Stimulated activated memory B cell treated with anti-CD40 and anti-IgM and Interleukin-4, amounts not matched to agents 10 μg/mL and 1 μg/mL and 100 μg/mL, for 72 hours (primary cell): ENCODE data around the gene DOCK1.

Experiments used
- ATAC-seq: fragments of 150-1000 bp; cut with Tn5 transposase; 2 replicates; pipeline ENCODE4 v1.10.0; 2021
- H3K27ac Mint-ChIP-seq: one replicate; pipeline ENCODE4 v1.8.0; 2022; ENCODE audit warnings: mild to moderate bottlenecking, mixed read lengths
- H3K27me3 Mint-ChIP-seq: one replicate; pipeline ENCODE4 v1.8.0; 2022; ENCODE audit warnings: mixed read lengths
- H3K36me3 Mint-ChIP-seq: one replicate; pipeline ENCODE4 v1.8.0; 2022; ENCODE audit warnings: mixed read lengths
- H3K4me1 Mint-ChIP-seq: one replicate; pipeline ENCODE4 v1.8.0; 2022; ENCODE audit warnings: mixed read lengths
- H3K4me3 Mint-ChIP-seq: one replicate; pipeline ENCODE4 v1.8.0; 2022; ENCODE audit warnings: mild to moderate bottlenecking, moderate library complexity, mixed read lengths
- H3K9me3 Mint-ChIP-seq: one replicate; pipeline ENCODE4 v1.8.0; 2022; ENCODE audit warnings: mixed read lengths

The DOCK1 gene

GRCh38 chr10:127067542-127068194 lies 162.4 kb downstream of the DOCK1 start:
- Mint-ChIP-seq H3K9me3 (peaks cover 2% of the 10 kb centered on the region), H3K27me3 (no peaks in the 10 kb centered on the region), H3K4me1 (no peaks in the 10 kb centered on the region), H3K36me3 (no peaks in the 10 kb centered on the region), H3K4me3 (no peak overlapping the region), H3K27ac (no peak overlapping the region)
- no peak for ATAC-seq

- no peak overlapping the region for H3K27ac Mint-ChIP-seq
- no peaks in the 10 kb centered on the region for H3K4me1 Mint-ChIP-seq
- no peak overlapping the region for H3K4me3 Mint-ChIP-seq
- H3K27me3 Mint-ChIP-seq, result no peaks in the 10 kb centered on the region
- no peaks in the 10 kb centered on the region for H3K9me3 Mint-ChIP-seq
- ATAC-seq, result no peak
- H3K36me3 Mint-ChIP-seq, result no peaks in the 10 kb centered on the region
Measured at GRCh38 chr10:127068485-127068884, 163.3 kb downstream of the DOCK1 start.

GRCh38 chr10:127069436-127069835 lies 164.2 kb downstream of the DOCK1 start:
- Mint-ChIP-seq H3K27me3 (no peaks in the 10 kb centered on the region), H3K36me3 (no peaks in the 10 kb centered on the region), H3K4me3 (no peak overlapping the region), H3K4me1 (no peaks in the 10 kb centered on the region), H3K9me3 (no peaks in the 10 kb centered on the region), H3K27ac (no peak overlapping the region)
- ATAC-seq, result no peak

- no peaks in the 10 kb centered on the region for H3K36me3 Mint-ChIP-seq
Measured at GRCh38 chr10:127071126-127071525, 165.9 kb downstream of the DOCK1 start.

GRCh38 chr10:127073666-127074065 lies 168.4 kb downstream of the DOCK1 start:
- no peak for ATAC-seq
- no peaks in the 10 kb centered on the region for H3K36me3 Mint-ChIP-seq
- H3K4me1 Mint-ChIP-seq, result no peaks in the 10 kb centered on the region
- H3K4me3 Mint-ChIP-seq, result no peak overlapping the region
- H3K27me3 Mint-ChIP-seq, result no peaks in the 10 kb centered on the region
- H3K27ac Mint-ChIP-seq, result no peak overlapping the region
- no peaks in the 10 kb centered on the region for H3K9me3 Mint-ChIP-seq

More at GRCh38 chr10:127071126-127071525, 165.9 kb downstream of the DOCK1 start:
- Mint-ChIP-seq H3K4me1 (no peaks in the 10 kb centered on the region), H3K9me3 (no peaks in the 10 kb centered on the region), H3K27me3 (no peaks in the 10 kb centered on the region), H3K4me3 (no peak overlapping the region), H3K27ac (no peak overlapping the region)
- ATAC-seq, result no peak

GRCh38 chr10:127079392-127079791 lies 174.2 kb downstream of the DOCK1 start:
- H3K27ac Mint-ChIP-seq, result no peak overlapping the region
- no peak overlapping the region for H3K4me3 Mint-ChIP-seq
- H3K36me3 Mint-ChIP-seq, result no peaks in the 10 kb centered on the region
- no peaks in the 10 kb centered on the region for H3K27me3 Mint-ChIP-seq
- ATAC-seq, result no peak
- H3K4me1 Mint-ChIP-seq, result no peaks in the 10 kb centered on the region
- peaks cover 3% of the 10 kb centered on the region for H3K9me3 Mint-ChIP-seq

GRCh38 chr10:127080317-127080716 lies 175.1 kb downstream of the DOCK1 start:
- no peak overlapping the region for H3K27ac Mint-ChIP-seq
- ATAC-seq, result no peak
- H3K4me1 Mint-ChIP-seq, result no peaks in the 10 kb centered on the region

GRCh38 chr10:127081851-127082345 lies 176.7 kb downstream of the DOCK1 start:
- Mint-ChIP-seq H3K27me3 (no peaks in the 10 kb centered on the region), H3K9me3 (peaks cover 3% of the 10 kb centered on the region), H3K36me3 (no peaks in the 10 kb centered on the region), H3K4me1 (no peaks in the 10 kb centered on the region), H3K27ac (no peak overlapping the region), H3K4me3 (no peak overlapping the region)
- ATAC-seq, result no peak

More at GRCh38 chr10:127080317-127080716, 175.1 kb downstream of the DOCK1 start:
- H3K27me3 Mint-ChIP-seq, result no peaks in the 10 kb centered on the region
- peaks cover 3% of the 10 kb centered on the region for H3K9me3 Mint-ChIP-seq
- no peaks in the 10 kb centered on the region for H3K36me3 Mint-ChIP-seq
- no peak overlapping the region for H3K4me3 Mint-ChIP-seq

- no peak overlapping the region for H3K27ac Mint-ChIP-seq
- H3K4me3 Mint-ChIP-seq, result no peak overlapping the region
- ATAC-seq, result no peak
- H3K4me1 Mint-ChIP-seq, result no peaks in the 10 kb centered on the region
- H3K9me3 Mint-ChIP-seq, result peaks cover 3% of the 10 kb centered on the region
- H3K27me3 Mint-ChIP-seq, result no peaks in the 10 kb centered on the region
- no peaks in the 10 kb centered on the region for H3K36me3 Mint-ChIP-seq
Measured at GRCh38 chr10:127082651-127083050, 177.4 kb downstream of the DOCK1 start.

GRCh38 chr10:127085957-127086356 lies 180.7 kb downstream of the DOCK1 start:
- Mint-ChIP-seq H3K36me3 (no peaks in the 10 kb centered on the region), H3K9me3 (peaks cover 8% of the 10 kb centered on the region), H3K4me1 (no peaks in the 10 kb centered on the region), H3K4me3 (no peak overlapping the region), H3K27me3 (no peaks in the 10 kb centered on the region), H3K27ac (no peak overlapping the region)
- no peak for ATAC-seq

GRCh38 chr10:127088908-127089307 lies 183.7 kb downstream of the DOCK1 start:
- peak; percentile 42 for ATAC-seq
- no peak overlapping the region for H3K27ac Mint-ChIP-seq
- peaks cover 5% of the 10 kb centered on the region for H3K9me3 Mint-ChIP-seq
- H3K4me3 Mint-ChIP-seq, result no peak overlapping the region
- no peaks in the 10 kb centered on the region for H3K27me3 Mint-ChIP-seq
- H3K4me1 Mint-ChIP-seq, result no peaks in the 10 kb centered on the region
- no peaks in the 10 kb centered on the region for H3K36me3 Mint-ChIP-seq

GRCh38 chr10:127089446-127089845 lies 184.2 kb downstream of the DOCK1 start:
- no peak for ATAC-seq
- Mint-ChIP-seq H3K36me3 (no peaks in the 10 kb centered on the region), H3K27me3 (no peaks in the 10 kb centered on the region), H3K4me3 (no peak overlapping the region), H3K4me1 (no peaks in the 10 kb centered on the region), H3K27ac (no peak overlapping the region), H3K9me3 (peaks cover 5% of the 10 kb centered on the region)

GRCh38 chr10:127090138-127090537 lies 184.9 kb downstream of the DOCK1 start:
- Mint-ChIP-seq H3K4me3 (no peak overlapping the region), H3K27ac (no peak overlapping the region), H3K36me3 (no peaks in the 10 kb centered on the region), H3K9me3 (peaks cover 5% of the 10 kb centered on the region), H3K27me3 (no peaks in the 10 kb centered on the region), H3K4me1 (no peaks in the 10 kb centered on the region)
- no peak for ATAC-seq

- Mint-ChIP-seq H3K36me3 (no peaks in the 10 kb centered on the region), H3K9me3 (peaks cover 5% of the 10 kb centered on the region), H3K4me1 (no peaks in the 10 kb centered on the region), H3K27ac (no peak overlapping the region), H3K4me3 (no peak overlapping the region), H3K27me3 (no peaks in the 10 kb centered on the region)
- ATAC-seq, result no peak
Measured at GRCh38 chr10:127091354-127091753, 186.1 kb downstream of the DOCK1 start.

GRCh38 chr10:127092916-127093315 lies 187.7 kb downstream of the DOCK1 start:
- peaks cover 5% of the 10 kb centered on the region for H3K9me3 Mint-ChIP-seq
- no peak for ATAC-seq
- no peaks in the 10 kb centered on the region for H3K27me3 Mint-ChIP-seq
- H3K36me3 Mint-ChIP-seq, result no peaks in the 10 kb centered on the region
- H3K4me3 Mint-ChIP-seq, result no peak overlapping the region
- H3K4me1 Mint-ChIP-seq, result no peaks in the 10 kb centered on the region
- no peak overlapping the region for H3K27ac Mint-ChIP-seq

- H3K9me3 Mint-ChIP-seq, result no peaks in the 10 kb centered on the region
- no peaks in the 10 kb centered on the region for H3K27me3 Mint-ChIP-seq
- H3K4me3 Mint-ChIP-seq, result no peak overlapping the region
- no peaks in the 10 kb centered on the region for H3K4me1 Mint-ChIP-seq
- no peak overlapping the region for H3K27ac Mint-ChIP-seq
- no peak for ATAC-seq
- no peaks in the 10 kb centered on the region for H3K36me3 Mint-ChIP-seq
Measured at GRCh38 chr10:127094984-127095383, 189.8 kb downstream of the DOCK1 start.
